ENCODE data around the gene LUC7L. TPM values are rescaled to one million over a fixed set of nuclear protein-coding genes. Genes with fewer than 3 reads are reported as not detected.

The LUC7L gene
- total and polyA plus RNA-seq, 2 of the 8 experiments (the other 6 are each of a cell fraction or from before 2014, with no cell fraction given) = 49.7 to 129 TPM

GRCh38 chr16:193441-193840 is 35.8 kb downstream of the LUC7L start (continued):
- TF ChIP-seq PHF8 (conservative IDR thresholded peaks at IDR 0.05; ENCODE audit: low read depth, low read length) (no peak), JUN (IDR thresholded peaks at IDR 0.05; ENCODE audit: low read depth, low read length) (no peak), SRF (IDR thresholded peaks at IDR 0.05; ENCODE audit: low read depth, low read length) (no peak), KDM5A (IDR thresholded peaks at IDR 0.05; ENCODE audit: low read length) (no peak), CHD2 (IDR thresholded peaks at IDR 0.05; ENCODE audit: low read length) (no peak), HDAC2 (IDR thresholded peaks at IDR 0.05; ENCODE audit: borderline replicate concordance in 1 of 2, low read depth in 2 of 2, low read length in 2 of 2) (no peak), NANOG (IDR thresholded peaks at IDR 0.05; ENCODE audit: insufficient read depth, low read depth, low read length, poor library complexity, severe bottlenecking) (no peak), TCF12 (IDR thresholded peaks at IDR 0.05; ENCODE audit: low read depth, low read length) (no peak)
